ENCODE data around the gene CAMK2G.

DNA sequence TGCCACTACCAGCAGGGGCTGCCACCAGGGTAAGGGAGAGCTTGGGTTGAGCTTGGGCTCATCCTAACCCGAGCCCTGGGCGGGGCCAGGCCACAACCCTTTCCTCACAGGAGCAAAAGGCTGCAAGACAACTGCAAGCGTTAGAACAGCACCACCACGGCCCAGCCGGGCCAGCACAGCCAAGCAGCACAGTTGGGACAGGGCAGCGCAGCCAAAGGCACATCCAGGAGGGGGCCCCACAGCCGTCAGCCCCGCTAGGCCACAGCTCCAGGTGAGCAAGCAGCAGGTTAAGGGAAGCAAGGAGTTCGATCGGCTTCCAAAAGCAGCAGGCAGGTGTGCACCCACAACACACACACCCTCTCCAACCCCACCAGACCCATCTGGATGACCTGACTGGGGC lies 56.0 kb downstream of the CAMK2G start:
- TF ChIP-seq, protein P1, sequence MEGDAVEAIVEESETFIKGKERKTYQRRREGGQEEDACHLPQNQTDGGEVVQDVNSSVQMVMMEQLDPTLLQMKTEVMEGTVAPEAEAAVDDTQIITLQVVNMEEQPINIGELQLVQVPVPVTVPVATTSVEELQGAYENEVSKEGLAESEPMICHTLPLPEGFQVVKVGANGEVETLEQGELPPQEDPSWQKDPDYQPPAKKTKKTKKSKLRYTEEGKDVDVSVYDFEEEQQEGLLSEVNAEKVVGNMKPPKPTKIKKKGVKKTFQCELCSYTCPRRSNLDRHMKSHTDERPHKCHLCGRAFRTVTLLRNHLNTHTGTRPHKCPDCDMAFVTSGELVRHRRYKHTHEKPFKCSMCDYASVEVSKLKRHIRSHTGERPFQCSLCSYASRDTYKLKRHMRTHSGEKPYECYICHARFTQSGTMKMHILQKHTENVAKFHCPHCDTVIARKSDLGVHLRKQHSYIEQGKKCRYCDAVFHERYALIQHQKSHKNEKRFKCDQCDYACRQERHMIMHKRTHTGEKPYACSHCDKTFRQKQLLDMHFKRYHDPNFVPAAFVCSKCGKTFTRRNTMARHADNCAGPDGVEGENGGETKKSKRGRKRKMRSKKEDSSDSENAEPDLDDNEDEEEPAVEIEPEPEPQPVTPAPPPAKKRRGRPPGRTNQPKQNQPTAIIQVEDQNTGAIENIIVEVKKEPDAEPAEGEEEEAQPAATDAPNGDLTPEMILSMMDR (IDR thresholded peaks at IDR 0.05; ENCODE audit: low read depth, low read length, poor library complexity, severe bottlenecking), result no peak
- no peak for TF ChIP-seq EZH2phosphoT487 (IDR thresholded peaks at IDR 0.05; ENCODE audit: borderline replicate concordance, low read length)

Measured in DOHH2 (cell line).